Naive thymus-derived CD8-positive, alpha-beta T cell (primary cell): ENCODE measurements around the gene PIK3R2. TPM values are rescaled to one million over a fixed set of nuclear protein-coding genes. Genes with fewer than 3 reads are reported as not detected.
"Not testable (repeated sequence)": the region's sequence is repeated elsewhere in the genome, so short reads cannot be mapped to it uniquely, and the experiment has no call there.

ENCODE experiments used
- ATAC-seq, 2 donors: fragments of 150-1000 bp; cut with Tn5 transposase in 1 of 2; sonication (Bioruptor Pico), chemical (Tn5 transposase) in 1 of 2; 1 replicate in 1 of 2; 2 replicates in 1 of 2; pipeline ENCODE4 v1.10.0; 2021; ENCODE audit warnings: mild to moderate bottlenecking in 2 of 2, moderate library complexity in 2 of 2
- POLR2A ChIA-PET: fragments of 350-600 bp; sonication (Branson Sonifier 250); formaldehyde crosslinking; loops from one replicate; lab custom pipeline; 2021; ENCODE audit warnings: antibody characterized with exemption; lab: Charles Lee
- DNase-seq, 10 donors: peaks; one replicate each; pipeline versions ENCODE4 v3.0.0 to v3.0.0-alpha.2; 2020 to 2022
- H3K27ac Mint-ChIP-seq, 10 donors: one replicate each; pipeline ENCODE4 v1.8.0; 2020 to 2022; ENCODE audit warnings: mild to moderate bottlenecking in 10 of 10, mixed read lengths in 10 of 10, moderate library complexity in 4 of 10, inconsistent platforms in 1 of 10
- H3K27me3 Mint-ChIP-seq, 5 donors: one replicate each; pipeline ENCODE4 v1.8.0; 2021 to 2022; ENCODE audit warnings: mixed read lengths in 5 of 5
- H3K36me3 Mint-ChIP-seq, 3 donors: one replicate each; pipeline ENCODE4 v1.8.0; 2020 to 2022; ENCODE audit warnings: mixed read lengths in 3 of 3, mild to moderate bottlenecking in 2 of 3, inconsistent platforms in 1 of 3
- H3K4me1 Mint-ChIP-seq, 4 donors: one replicate each; pipeline ENCODE4 v1.8.0; 2021 to 2022; ENCODE audit warnings: mixed read lengths in 4 of 4
- H3K4me3 Mint-ChIP-seq, 10 donors: one replicate each; pipeline ENCODE4 v1.8.0; 2020 to 2022; ENCODE audit warnings: mild to moderate bottlenecking in 10 of 10, mixed read lengths in 10 of 10, moderate library complexity in 6 of 10, inconsistent platforms in 1 of 10
- H3K9me3 Mint-ChIP-seq, 9 donors: one replicate each; pipeline ENCODE4 v1.8.0; 2020 to 2022; ENCODE audit warnings: mixed read lengths in 9 of 9, mild to moderate bottlenecking in 3 of 9, inconsistent platforms in 1 of 9, moderate library complexity in 1 of 9
- polyA plus RNA-seq, 3 donors: library from polyadenylated mRNA; unstranded; fragments of 300-500 nt; fragmentation: Illumina TruSeq; gene quantifications; one replicate each; pipeline ENCODE4 v1.2.3, GENCODE V29; 2021
- total RNA-seq, 8 experiments: library from RNA in 2 of 8; stranded (reverse) in 2 of 8; gene quantifications; one replicate each; pipeline ENCODE4 v1.2.3 and lab custom pipeline; 2021 to 2026

The PIK3R2 gene
- 10 to 100 TPM; 20.9 to 21.5 TPM for total RNA-seq
- 10 to 100 TPM in 1 of 3 donors, 1 to 10 TPM in 2; 1.5 to 11.7 (median 3.6) TPM for polyA plus RNA-seq
- 0 to 1.3 (median 0.80) reads per million in 6 experiments for total RNA-seq (lab: John Stamatoyannopoulos, UW)

GRCh38 chr19:18152817-18153555 lies at the start of gene PIK3R2:
Gene PIK3R2, plus strand, starts transcription at chr19:18153163. Its CDS starts 2,717 bp downstream, at chr19:18155880.
- H3K27ac Mint-ChIP-seq, result peak within 1 kb of the TSS; percentile 93 to 99 (median 96)
- H3K27me3 Mint-ChIP-seq, result no peaks in the 10 kb centered on the region
- POLR2A ChIA-PET, result interaction anchor here (0.6 to 3.1 kb wide), 15 partner anchors 9 to 152 kb away, joined by 3 to 39 read pairs (median 6); partner anchors contain the start of genes ARRDC2, IL12RB1, JUND and MAST3
- H3K4me3 Mint-ChIP-seq, result peak within 1 kb of the TSS; percentile 83 to 97 (median 93)
- peak; percentile 86 to 88 for ATAC-seq
- no peaks in the 10 kb centered on the region for H3K9me3 Mint-ChIP-seq
- peaks cover 0 to 15% (median 0%) of the 10 kb centered on the region in 3 donors for H3K36me3 Mint-ChIP-seq
- H3K4me1 Mint-ChIP-seq, result peaks cover 15 to 31% (median 26%) of the 10 kb centered on the region in 4 donors
- DNase-seq, result peak; percentile 98 to 100 (median 100)

- Mint-ChIP-seq H3K4me3 (peak overlapping the region; percentile 70 to 85 (median 78)), H3K4me1 (peaks cover 14 to 53% (median 23%) of the 10 kb centered on the region in 4 donors), H3K9me3 (no peaks in the 10 kb centered on the region), H3K36me3 (peaks cover 0 to 2% (median 0%) of the 10 kb centered on the region in 3 donors), H3K27ac (peak overlapping the region in 9 of 10 donors; percentile 19 to 91 (median 76)), H3K27me3 (no peaks in the 10 kb centered on the region)
- POLR2A ChIA-PET, result interaction anchor here (0.7 to 9.2 kb wide), 4 partner anchors 15 to 176 kb away, joined by 3 to 132 read pairs (median 8); partner anchors contain the start of gene IL12RB1
- ATAC-seq (no peak), DNase-seq (no peak)
Measured at GRCh38 chr19:18104793-18105131, 48.2 kb upstream of the PIK3R2 start.

DNA sequence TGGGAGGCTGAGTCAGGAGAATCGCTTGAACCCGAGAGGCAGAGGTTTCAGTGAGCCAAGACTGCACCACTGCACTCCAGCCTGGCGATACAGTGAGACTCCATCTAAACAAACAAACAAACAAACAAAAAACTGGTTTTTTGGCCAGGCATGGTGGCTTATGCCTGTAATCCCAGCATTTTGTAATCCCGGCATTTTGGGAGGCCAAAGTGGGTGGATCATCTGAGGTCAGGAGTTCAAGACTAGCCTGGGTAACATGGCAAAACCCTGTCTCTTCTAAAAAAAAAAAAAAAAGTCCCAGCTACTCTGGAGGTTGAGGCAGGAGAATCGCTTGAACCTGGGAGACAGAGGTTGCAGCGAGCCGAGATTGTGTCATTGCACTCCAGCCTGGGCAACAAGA lies 47.7 kb upstream of the PIK3R2 start:
- not testable (repeated sequence) for H3K27me3 Mint-ChIP-seq, H3K9me3 Mint-ChIP-seq, DNase-seq, ATAC-seq, H3K36me3 Mint-ChIP-seq
- POLR2A ChIA-PET, result interaction anchor here (9.2 kb wide), 1 partner anchor 15 kb away, joined by 132 read pairs; the partner anchor contains the start of gene IL12RB1
- Mint-ChIP-seq H3K27ac (peak overlapping the region in 2 of 10 donors; percentile 29 to 87), H3K4me1 (peaks cover 13 to 52% (median 20%) of the 10 kb centered on the region in 4 donors), H3K4me3 (peak overlapping the region in 5 of 10 donors; percentile 38 to 82 (median 78))

DNA sequence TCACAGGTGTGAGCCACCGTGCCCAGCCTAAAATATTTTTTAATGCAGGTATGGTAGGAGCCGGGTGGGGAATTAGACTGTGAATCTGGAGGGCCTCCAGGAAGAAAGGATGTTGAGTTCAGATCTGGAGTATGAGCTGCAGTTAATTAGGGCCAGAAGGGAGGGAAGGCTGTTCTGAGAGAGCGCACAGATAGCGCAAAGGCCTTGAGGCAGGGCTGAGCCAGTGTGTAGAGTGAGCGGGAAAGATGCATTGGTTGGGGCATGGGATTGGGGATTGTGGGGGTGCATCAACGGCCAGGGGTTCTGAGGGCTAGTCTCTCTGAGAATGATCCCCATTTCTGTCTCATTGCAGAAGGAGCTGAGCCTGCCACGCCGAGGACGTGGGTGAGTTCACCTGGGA lies 45.7 kb upstream of the PIK3R2 start:
- Mint-ChIP-seq H3K36me3 (peaks cover 0 to 2% (median 0%) of the 10 kb centered on the region in 3 donors), H3K4me1 (peaks cover 13 to 56% (median 25%) of the 10 kb centered on the region in 4 donors), H3K27me3 (no peaks in the 10 kb centered on the region), H3K9me3 (no peaks in the 10 kb centered on the region), H3K4me3 (peak overlapping the region in 1 of 10 donors; percentile 7), H3K27ac (peak overlapping the region in 7 of 10 donors; percentile 19 to 59 (median 38))
- POLR2A ChIA-PET, result interaction anchor here (4.2 to 8.3 kb wide), 3 partner anchors 9 to 17 kb away, joined by 22 to 135 read pairs (median 50); partner anchors contain the start of genes IL12RB1 and MAST3
- DNase-seq, result no peak
- ATAC-seq, result no peak

- peak overlapping the region; percentile 87 to 97 (median 92) for H3K27ac Mint-ChIP-seq
- H3K27me3 Mint-ChIP-seq, result no peaks in the 10 kb centered on the region
- H3K9me3 Mint-ChIP-seq, result no peaks in the 10 kb centered on the region
- POLR2A ChIA-PET, result interaction anchor here (0.6 to 8.3 kb wide), 11 partner anchors 9 to 173 kb away, joined by 3 to 135 read pairs (median 3); partner anchors contain the start of genes IL12RB1, JUND, MAST3 and PIK3R2
- peaks cover 17 to 54% (median 28%) of the 10 kb centered on the region in 4 donors for H3K4me1 Mint-ChIP-seq
- peak overlapping the region; percentile 73 to 93 (median 86) for H3K4me3 Mint-ChIP-seq
- DNase-seq (no peak), ATAC-seq (no peak)
- peaks cover 0 to 2% (median 0%) of the 10 kb centered on the region in 3 donors for H3K36me3 Mint-ChIP-seq
Measured at GRCh38 chr19:18108897-18109296, 44.1 kb upstream of the PIK3R2 start.

DNA sequence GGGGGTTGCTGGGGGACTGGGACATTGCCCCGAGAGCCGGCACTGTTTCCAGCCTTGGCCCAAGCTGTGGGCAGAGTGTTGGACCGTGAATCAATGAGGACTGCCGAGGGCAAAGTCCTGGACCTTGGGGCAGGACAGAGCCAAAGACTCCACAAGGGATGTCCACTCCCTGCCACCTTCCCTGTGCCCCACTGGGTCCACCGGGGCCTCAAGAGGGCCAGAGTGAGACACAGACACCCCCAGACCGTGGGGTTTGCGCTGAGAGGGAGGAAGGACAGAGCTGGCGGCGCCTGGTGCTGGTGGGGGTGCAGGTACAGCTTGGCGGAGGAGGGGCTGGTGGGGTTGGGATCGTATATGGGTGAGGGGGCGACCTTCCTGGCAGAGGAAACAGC lies 43.6 kb upstream of the PIK3R2 start:
- no peaks in the 10 kb centered on the region for H3K27me3 Mint-ChIP-seq
- peaks cover 17 to 51% (median 27%) of the 10 kb centered on the region in 4 donors for H3K4me1 Mint-ChIP-seq
- peak overlapping the region; percentile 87 to 97 (median 92) for H3K27ac Mint-ChIP-seq
- peaks cover 0 to 2% (median 0%) of the 10 kb centered on the region in 3 donors for H3K36me3 Mint-ChIP-seq
- peak in 1 of 2 donors; percentile 32 for ATAC-seq
- POLR2A ChIA-PET, result interaction anchor here (0.5 to 8.3 kb wide), 13 partner anchors 9 to 172 kb away, joined by 3 to 135 read pairs (median 3); partner anchors contain the start of genes ARRDC2, IL12RB1, JUND and MAST3
- H3K9me3 Mint-ChIP-seq, result no peaks in the 10 kb centered on the region
- H3K4me3 Mint-ChIP-seq, result peak overlapping the region; percentile 73 to 93 (median 86)
- DNase-seq, result no peak

- peak in 7 of 10 donors; percentile 18 to 59 (median 43) for DNase-seq
- peaks cover 0 to 2% (median 0%) of the 10 kb centered on the region in 3 donors for H3K36me3 Mint-ChIP-seq
- POLR2A ChIA-PET, result interaction anchor here (0.5 to 8.3 kb wide), 14 partner anchors 8 to 177 kb away, joined by 3 to 135 read pairs (median 3); partner anchors contain the start of genes ARRDC2, CCDC124, IL12RB1 and JUND
- ATAC-seq, result peak; percentile 76 to 84
- peak overlapping the region; percentile 73 to 93 (median 86) for H3K4me3 Mint-ChIP-seq
- H3K27me3 Mint-ChIP-seq, result no peaks in the 10 kb centered on the region
- peak overlapping the region; percentile 69 to 97 (median 91) for H3K27ac Mint-ChIP-seq
- no peaks in the 10 kb centered on the region for H3K9me3 Mint-ChIP-seq
- H3K4me1 Mint-ChIP-seq, result peaks cover 13 to 45% (median 29%) of the 10 kb centered on the region in 4 donors
Measured at GRCh38 chr19:18109733-18110608, 43.0 kb upstream of the PIK3R2 start.

GRCh38 chr19:18110609-18111232 lies 42.2 kb upstream of the PIK3R2 start:
- DNase-seq, result no peak
- H3K9me3 Mint-ChIP-seq, result no peaks in the 10 kb centered on the region
- H3K27me3 Mint-ChIP-seq, result no peaks in the 10 kb centered on the region
- peak overlapping the region in 4 of 10 donors; percentile 40 to 75 (median 59) for H3K27ac Mint-ChIP-seq
- H3K36me3 Mint-ChIP-seq, result peaks cover 0 to 5% (median 0%) of the 10 kb centered on the region in 3 donors
- ATAC-seq, result peak; percentile 18
- POLR2A ChIA-PET, result interaction anchor here (1.0 to 8.3 kb wide), 8 partner anchors 8 to 178 kb away, joined by 3 to 135 read pairs (median 20); partner anchors contain the start of genes CCDC124, IL12RB1, MAST3 and PIK3R2
- H3K4me3 Mint-ChIP-seq, result peak overlapping the region; percentile 50 to 81 (median 69)
- peaks cover 14 to 47% (median 31%) of the 10 kb centered on the region in 4 donors for H3K4me1 Mint-ChIP-seq

- POLR2A ChIA-PET, result interaction anchor here (0.8 to 8.3 kb wide), 3 partner anchors 15 to 38 kb away, joined by 3 to 135 read pairs (median 26); partner anchors contain the start of genes IL12RB1, MAST3 and PIK3R2
- H3K9me3 Mint-ChIP-seq, result no peaks in the 10 kb centered on the region
- ATAC-seq (peak; percentile 28 to 30), DNase-seq (peak; percentile 51 to 84 (median 68))
- H3K36me3 Mint-ChIP-seq, result peaks cover 0 to 5% (median 0%) of the 10 kb centered on the region in 3 donors
- no peaks in the 10 kb centered on the region for H3K27me3 Mint-ChIP-seq
- peak overlapping the region in 2 of 10 donors; percentile 26 to 29 for H3K4me3 Mint-ChIP-seq
- H3K27ac Mint-ChIP-seq, result peak overlapping the region in 3 of 10 donors; percentile 41 to 77 (median 76)
- H3K4me1 Mint-ChIP-seq, result peaks cover 18 to 47% (median 41%) of the 10 kb centered on the region in 4 donors
Measured at GRCh38 chr19:18112989-18113478, 39.9 kb upstream of the PIK3R2 start.

DNA sequence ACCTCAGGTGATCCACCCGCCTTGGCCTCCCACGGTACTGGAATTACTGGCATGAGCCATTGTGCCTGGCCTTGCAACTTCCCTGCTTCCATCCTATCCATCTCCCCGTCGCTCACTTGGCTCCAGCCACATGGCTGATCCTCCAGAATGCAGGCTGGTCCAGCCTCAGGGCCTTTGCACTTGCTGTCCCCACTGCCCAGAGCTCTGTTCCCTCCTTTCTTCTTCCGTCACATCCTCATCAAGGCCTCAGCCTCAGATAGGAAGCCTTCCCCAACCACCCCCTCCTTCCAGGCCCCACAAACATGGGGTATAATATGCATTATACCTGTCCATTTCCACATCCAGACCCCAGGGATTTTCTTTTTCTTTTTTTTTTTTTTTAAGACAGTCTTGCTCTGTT lies 39.1 kb upstream of the PIK3R2 start:
- ATAC-seq (no peak), DNase-seq (no peak)
- peak overlapping the region in 1 of 10 donors; percentile 79 for H3K27ac Mint-ChIP-seq
- POLR2A ChIA-PET, result interaction anchor here (0.6 to 8.3 kb wide), 2 partner anchors 24 to 106 kb away, joined by 3 to 135 read pairs; partner anchors contain the start of gene IL12RB1
- H3K4me1 Mint-ChIP-seq, result peaks cover 13 to 46% (median 41%) of the 10 kb centered on the region in 4 donors
- H3K9me3 Mint-ChIP-seq, result no peaks in the 10 kb centered on the region
- no peak overlapping the region for H3K4me3 Mint-ChIP-seq
- H3K36me3 Mint-ChIP-seq, result peaks cover 0 to 5% (median 0%) of the 10 kb centered on the region in 3 donors
- no peaks in the 10 kb centered on the region for H3K27me3 Mint-ChIP-seq
